Measurements from ENCODE around the gene PDXP. TPM values are rescaled to one million over a fixed set of nuclear protein-coding genes. Genes with fewer than 3 reads are reported as not detected.

Gene PDXP
- total and polyA plus RNA-seq, 9 of the 15 experiments (the other 6 are each of a cell fraction or from before 2014, with no cell fraction given): 7.9 to 54.2 (median 38.8) TPM

GRCh38 chr22:37633625-37634416 is 24.7 kb upstream of the PDXP start (continued):
- no peak for TF ChIP-seq ZNF407 (IDR thresholded peaks at IDR 0.05; ENCODE audit: low read depth)
